Effector memory CD8-positive, alpha-beta T cell (primary cell): ENCODE data around the gene HSFX3.
"Not testable (repeated sequence)": the region's sequence is repeated elsewhere in the genome, so short reads cannot be mapped to it uniquely, and the experiment has no call there.

ENCODE experiments used
- ATAC-seq: fragments of 150-1000 bp; cut with Tn5 transposase; replicated peaks from 2 replicates; pipeline ENCODE4 v1.10.0; 2021; ENCODE audit warnings: mild to moderate bottlenecking, moderate library complexity
- DNase-seq, 3 experiments: peaks; one replicate each; pipeline ENCODE4 v3.0.0; 2021
- H3K27ac Mint-ChIP-seq, 2 donors: one replicate each; pipeline ENCODE4 v1.8.0; 2022; ENCODE audit warnings: mild to moderate bottlenecking in 2 of 2, mixed read lengths in 2 of 2, moderate library complexity in 2 of 2
- H3K27me3 Mint-ChIP-seq, 2 donors: one replicate each; pipeline ENCODE4 v1.8.0; 2022; ENCODE audit warnings: mixed read lengths in 2 of 2
- H3K36me3 Mint-ChIP-seq: one replicate; pipeline ENCODE4 v1.8.0; 2022; ENCODE audit warnings: mild to moderate bottlenecking, moderate library complexity, mixed read lengths; ENCODE audit not compliant: insufficient read depth
- H3K4me1 Mint-ChIP-seq, 2 donors: one replicate each; pipeline ENCODE4 v1.8.0; 2022; ENCODE audit warnings: low read depth in 2 of 2, mixed read lengths in 2 of 2
- H3K4me3 Mint-ChIP-seq, 2 donors: one replicate each; pipeline ENCODE4 v1.8.0; 2022; ENCODE audit warnings: mild to moderate bottlenecking in 2 of 2, mixed read lengths in 2 of 2, moderate library complexity in 2 of 2
- H3K9me3 Mint-ChIP-seq, 2 donors: one replicate each; pipeline ENCODE4 v1.8.0; 2022; ENCODE audit warnings: mixed read lengths in 2 of 2

HSFX3 gene

GRCh38 chrX:149537474-149537873 lies 12.2 kb downstream of the HSFX3 start:
- H3K4me3 Mint-ChIP-seq, H3K27me3 Mint-ChIP-seq, H3K27ac Mint-ChIP-seq, ATAC-seq, H3K9me3 Mint-ChIP-seq, DNase-seq: not testable (repeated sequence)
- H3K4me1 Mint-ChIP-seq, result peaks cover 0 to 19% of the 10 kb centered on the region in 2 donors
- H3K36me3 Mint-ChIP-seq, result peaks cover 37% of the 10 kb centered on the region

- peaks cover 0 to 14% of the 10 kb centered on the region in 2 donors for H3K4me1 Mint-ChIP-seq
- H3K4me3 Mint-ChIP-seq, H3K9me3 Mint-ChIP-seq, DNase-seq, H3K27me3 Mint-ChIP-seq, ATAC-seq: not testable (repeated sequence)
- peaks cover 25% of the 10 kb centered on the region for H3K36me3 Mint-ChIP-seq
- H3K27ac Mint-ChIP-seq, result peak overlapping the region in 1 of 2 donors; percentile 53
Measured at GRCh38 chrX:149534926-149535602, 14.7 kb downstream of the HSFX3 start.

- H3K4me1 Mint-ChIP-seq, ATAC-seq, DNase-seq, H3K27ac Mint-ChIP-seq, H3K27me3 Mint-ChIP-seq, H3K9me3 Mint-ChIP-seq, H3K4me3 Mint-ChIP-seq: not testable (repeated sequence)
- H3K36me3 Mint-ChIP-seq, result peaks cover 18% of the 10 kb centered on the region
Measured at GRCh38 chrX:149533999-149534398, 15.7 kb downstream of the HSFX3 start.

GRCh38 chrX:149532868-149533267 lies 16.9 kb downstream of the HSFX3 start:
- not testable (repeated sequence) for H3K9me3 Mint-ChIP-seq, ATAC-seq, H3K27ac Mint-ChIP-seq, DNase-seq, H3K4me1 Mint-ChIP-seq, H3K4me3 Mint-ChIP-seq, H3K27me3 Mint-ChIP-seq
- H3K36me3 Mint-ChIP-seq, result peaks cover 15% of the 10 kb centered on the region

GRCh38 chrX:149531599-149531998 lies 18.1 kb downstream of the HSFX3 start:
- peaks cover 15% of the 10 kb centered on the region for H3K36me3 Mint-ChIP-seq
- ATAC-seq (no peak), DNase-seq (no peak)
- no peak overlapping the region for H3K4me3 Mint-ChIP-seq
- no peaks in the 10 kb centered on the region for H3K27me3 Mint-ChIP-seq
- peak overlapping the region in 1 of 2 donors; percentile 84 for H3K27ac Mint-ChIP-seq
- H3K4me1 Mint-ChIP-seq, result peaks cover 4 to 7% of the 10 kb centered on the region in 2 donors
- no peaks in the 10 kb centered on the region for H3K9me3 Mint-ChIP-seq

- Mint-ChIP-seq H3K27me3 (no peaks in the 10 kb centered on the region), H3K4me1 (peaks cover 4 to 12% of the 10 kb centered on the region in 2 donors), H3K4me3 (no peak overlapping the region), H3K36me3 (peaks cover 29% of the 10 kb centered on the region), H3K27ac (peak overlapping the region; percentile 67 to 78), H3K9me3 (no peaks in the 10 kb centered on the region)
- no peak for ATAC-seq
- no peak for DNase-seq
Measured at GRCh38 chrX:149528381-149528780, 21.3 kb downstream of the HSFX3 start.

- H3K27ac Mint-ChIP-seq, result peak overlapping the region; percentile 78 to 82
- peak; percentile 14 for ATAC-seq
- no peaks in the 10 kb centered on the region for H3K27me3 Mint-ChIP-seq
- peak overlapping the region in 1 of 2 donors; percentile 47 for H3K4me3 Mint-ChIP-seq
- H3K4me1 Mint-ChIP-seq, result peaks cover 4 to 12% of the 10 kb centered on the region in 2 donors
- no peaks in the 10 kb centered on the region for H3K9me3 Mint-ChIP-seq
- H3K36me3 Mint-ChIP-seq, result peaks cover 28% of the 10 kb centered on the region
- DNase-seq, result peak in 2 of 3 experiments; percentile 34 to 42
Measured at GRCh38 chrX:149527705-149528104, 22.0 kb downstream of the HSFX3 start.

- not testable (repeated sequence) for ATAC-seq, DNase-seq, H3K9me3 Mint-ChIP-seq, H3K27me3 Mint-ChIP-seq
- Mint-ChIP-seq H3K4me1 (peaks cover 14 to 17% of the 10 kb centered on the region in 2 donors), H3K27ac (peak overlapping the region; percentile 93 to 98), H3K36me3 (peaks cover 23% of the 10 kb centered on the region), H3K4me3 (peak overlapping the region; percentile 67 to 73)
Measured at GRCh38 chrX:149526318-149527033, 23.2 kb downstream of the HSFX3 start.

GRCh38 chrX:149525903-149526302 lies 23.8 kb downstream of the HSFX3 start:
- H3K27ac Mint-ChIP-seq, result peak overlapping the region; percentile 93 to 98
- peaks cover 19 to 21% of the 10 kb centered on the region in 2 donors for H3K4me1 Mint-ChIP-seq
- peak; percentile 35 to 46 (median 38) for DNase-seq
- H3K9me3 Mint-ChIP-seq, H3K27me3 Mint-ChIP-seq: not testable (repeated sequence)
- H3K36me3 Mint-ChIP-seq, result peaks cover 26% of the 10 kb centered on the region
- peak overlapping the region; percentile 67 to 73 for H3K4me3 Mint-ChIP-seq
- ATAC-seq, result peak; percentile 60

GRCh38 chrX:149525389-149525788 lies 24.3 kb downstream of the HSFX3 start:
- Mint-ChIP-seq H3K27ac (peak overlapping the region; percentile 93 to 98), H3K4me1 (peaks cover 23 to 25% of the 10 kb centered on the region in 2 donors), H3K4me3 (peak overlapping the region; percentile 46 to 73), H3K36me3 (peaks cover 29% of the 10 kb centered on the region)
- H3K27me3 Mint-ChIP-seq, H3K9me3 Mint-ChIP-seq: not testable (repeated sequence)
- ATAC-seq (peak; percentile 80), DNase-seq (peak; percentile 57 to 61 (median 58))

GRCh38 chrX:149522916-149523315 lies 26.8 kb downstream of the HSFX3 start:
- H3K27me3 Mint-ChIP-seq, result no peaks in the 10 kb centered on the region
- H3K4me3 Mint-ChIP-seq, result no peak overlapping the region
- DNase-seq, result no peak
- peaks cover 25 to 31% of the 10 kb centered on the region in 2 donors for H3K4me1 Mint-ChIP-seq
- peak overlapping the region; percentile 69 to 90 for H3K27ac Mint-ChIP-seq
- peaks cover 32% of the 10 kb centered on the region for H3K36me3 Mint-ChIP-seq
- ATAC-seq, result no peak
- H3K9me3 Mint-ChIP-seq, result no peaks in the 10 kb centered on the region

GRCh38 chrX:149521438-149521837 lies 28.3 kb downstream of the HSFX3 start:
- peaks cover 31 to 36% of the 10 kb centered on the region in 2 donors for H3K4me1 Mint-ChIP-seq
- H3K36me3 Mint-ChIP-seq, result peaks cover 30% of the 10 kb centered on the region
- no peaks in the 10 kb centered on the region for H3K27me3 Mint-ChIP-seq
- H3K4me3 Mint-ChIP-seq, result peak overlapping the region; percentile 65 to 68
- DNase-seq, result no peak
- peak overlapping the region; percentile 79 to 90 for H3K27ac Mint-ChIP-seq
- no peaks in the 10 kb centered on the region for H3K9me3 Mint-ChIP-seq
- ATAC-seq, result peak; percentile 13

GRCh38 chrX:149520636-149521277 lies 29.0 kb downstream of the HSFX3 start:
- Mint-ChIP-seq H3K27ac (peak overlapping the region; percentile 79 to 90), H3K4me3 (peak overlapping the region; percentile 65 to 68), H3K36me3 (peaks cover 23% of the 10 kb centered on the region), H3K4me1 (peaks cover 29 to 43% of the 10 kb centered on the region in 2 donors)
- ATAC-seq, H3K9me3 Mint-ChIP-seq, H3K27me3 Mint-ChIP-seq, DNase-seq: not testable (repeated sequence)
